Hematopoietic multipotent progenitor cell treated with erythropoietin and hydrocortisone succinate and interleukin-3 and kit ligand, for 15 days (in vitro differentiated cells): Measurements from ENCODE around the gene RYR2.

ENCODE experiments used
- DNase-seq: peaks from one replicate; pipeline ENCODE4 v3.0.0-alpha.2; 2015; ENCODE audit warnings: low spot score

The RYR2 gene

GRCh38 chr1:237736372-237737029 is 694.5 kb downstream of the RYR2 start:
- no peak for DNase-seq

- no peak for DNase-seq
Observed at GRCh38 chr1:237737448-237737847, 695.5 kb downstream of the RYR2 start.

- no peak for DNase-seq
Observed at GRCh38 chr1:237737938-237738610, 696.1 kb downstream of the RYR2 start.

- no peak for DNase-seq
Observed at GRCh38 chr1:237740846-237741245, 698.9 kb downstream of the RYR2 start.

- DNase-seq, result no peak
Observed at GRCh38 chr1:237745545-237745944, 703.6 kb downstream of the RYR2 start.

GRCh38 chr1:237748171-237748960 is 706.4 kb downstream of the RYR2 start:
- no peak for DNase-seq

GRCh38 chr1:237749122-237749521 is 707.1 kb downstream of the RYR2 start:
- DNase-seq, result no peak

- DNase-seq, result no peak
Observed at GRCh38 chr1:237751090-237751489, 709.1 kb downstream of the RYR2 start.

GRCh38 chr1:237754627-237755026 is 712.6 kb downstream of the RYR2 start:
- DNase-seq, result no peak

- no peak for DNase-seq
Observed at GRCh38 chr1:237756304-237756967, 714.5 kb downstream of the RYR2 start.

GRCh38 chr1:237759377-237759776 is 717.4 kb downstream of the RYR2 start:
- no peak for DNase-seq

- DNase-seq, result no peak
Observed at GRCh38 chr1:237760951-237761350, 719.0 kb downstream of the RYR2 start.

- no peak for DNase-seq
Observed at GRCh38 chr1:237763137-237763536, 721.2 kb downstream of the RYR2 start.

GRCh38 chr1:237763751-237764150 is 721.8 kb downstream of the RYR2 start:
- no peak for DNase-seq

GRCh38 chr1:237769916-237770315 is 727.9 kb downstream of the RYR2 start:
- no peak for DNase-seq

- no peak for DNase-seq
Observed at GRCh38 chr1:237772009-237772408, 730.0 kb downstream of the RYR2 start.

- DNase-seq, result no peak
Observed at GRCh38 chr1:237774246-237774645, 732.3 kb downstream of the RYR2 start.

- no peak for DNase-seq
Observed at GRCh38 chr1:237779356-237779755, 737.4 kb downstream of the RYR2 start.

GRCh38 chr1:237786066-237786719 is 744.2 kb downstream of the RYR2 start:
- DNase-seq, result no peak

GRCh38 chr1:237788069-237788468 is 746.1 kb downstream of the RYR2 start:
- DNase-seq, result no peak

GRCh38 chr1:237789619-237790018 is 747.6 kb downstream of the RYR2 start:
- DNase-seq, result no peak

GRCh38 chr1:237791592-237791991 is 749.6 kb downstream of the RYR2 start:
- no peak for DNase-seq
